ENCODE results near the gene NRXN3.

DNA sequence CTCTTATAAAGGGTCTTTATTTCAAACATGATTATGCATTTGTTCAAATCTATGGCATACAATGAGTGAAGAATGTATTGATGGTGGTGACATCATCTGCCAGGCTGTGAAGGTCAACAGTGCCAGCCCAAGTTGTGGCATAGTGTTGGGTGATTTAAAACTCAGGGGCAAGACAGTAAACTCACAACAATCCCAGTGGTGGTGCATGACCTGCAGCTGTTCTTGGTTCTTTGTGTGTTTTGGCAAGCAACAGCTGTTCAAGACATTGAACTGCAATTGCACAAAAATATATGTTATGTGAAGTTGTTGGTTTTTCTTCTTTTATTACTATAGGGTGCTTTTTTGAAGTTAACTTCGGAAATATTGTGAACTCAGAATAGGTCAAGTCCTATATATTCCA, 851.6 kb downstream of the NRXN3 start:
- TF ChIP-seq, protein P1, sequence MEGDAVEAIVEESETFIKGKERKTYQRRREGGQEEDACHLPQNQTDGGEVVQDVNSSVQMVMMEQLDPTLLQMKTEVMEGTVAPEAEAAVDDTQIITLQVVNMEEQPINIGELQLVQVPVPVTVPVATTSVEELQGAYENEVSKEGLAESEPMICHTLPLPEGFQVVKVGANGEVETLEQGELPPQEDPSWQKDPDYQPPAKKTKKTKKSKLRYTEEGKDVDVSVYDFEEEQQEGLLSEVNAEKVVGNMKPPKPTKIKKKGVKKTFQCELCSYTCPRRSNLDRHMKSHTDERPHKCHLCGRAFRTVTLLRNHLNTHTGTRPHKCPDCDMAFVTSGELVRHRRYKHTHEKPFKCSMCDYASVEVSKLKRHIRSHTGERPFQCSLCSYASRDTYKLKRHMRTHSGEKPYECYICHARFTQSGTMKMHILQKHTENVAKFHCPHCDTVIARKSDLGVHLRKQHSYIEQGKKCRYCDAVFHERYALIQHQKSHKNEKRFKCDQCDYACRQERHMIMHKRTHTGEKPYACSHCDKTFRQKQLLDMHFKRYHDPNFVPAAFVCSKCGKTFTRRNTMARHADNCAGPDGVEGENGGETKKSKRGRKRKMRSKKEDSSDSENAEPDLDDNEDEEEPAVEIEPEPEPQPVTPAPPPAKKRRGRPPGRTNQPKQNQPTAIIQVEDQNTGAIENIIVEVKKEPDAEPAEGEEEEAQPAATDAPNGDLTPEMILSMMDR (conservative IDR thresholded peaks at IDR 0.05; ENCODE audit: low read depth, low read length), result no peak
- no peak for TF ChIP-seq EZH2 (IDR thresholded peaks at IDR 0.05; ENCODE audit: low read length, unreplicated experiment)
- TF ChIP-seq EZH2phosphoT487 (IDR thresholded peaks at IDR 0.05; ENCODE audit: borderline replicate concordance, low read length), result no peak
